ENCODE measurements around the gene LPP. TPM values are rescaled to one million over a fixed set of nuclear protein-coding genes. Genes with fewer than 3 reads are reported as not detected.

Gene LPP
- total RNA-seq, 1 experiment from 2014 or later: 264 TPM

- intact Hi-C loops (cut with micrococcal nuclease; ENCODE audit: unreplicated experiment): no loop called here
- TF ChIP-seq CTCF (IDR thresholded peaks at IDR 0.05; ENCODE audit: unreplicated experiment): no peak
- no TSS peak for BruUV-seq (replicated peaks)
- no peak overlapping the region for H3K27ac Mint-ChIP-seq (ENCODE audit: unreplicated experiment)
- DNase-seq: no peak
- CTCF ChIA-PET: no interaction called here
- H3K27me3 Mint-ChIP-seq (ENCODE audit: unreplicated experiment): no peaks in the 10 kb centered on the region
- peaks cover 8% of the 10 kb centered on the region for H3K4me1 Mint-ChIP-seq (ENCODE audit: low read depth, unreplicated experiment)
- H3K9me3 Mint-ChIP-seq (ENCODE audit: low read depth, unreplicated experiment): no peaks in the 10 kb centered on the region
- H3K4me3 Mint-ChIP-seq (ENCODE audit: low read depth, unreplicated experiment): no peak overlapping the region
- no peaks in the 10 kb centered on the region for H3K36me3 Mint-ChIP-seq (ENCODE audit: insufficient read depth, unreplicated experiment)
Measured at GRCh38 chr3:188595890-188596376, 442.0 kb downstream of the LPP start.

- intact Hi-C loops (cut with micrococcal nuclease; ENCODE audit: unreplicated experiment): no loop called here
- CTCF ChIA-PET: no interaction called here
- no peaks in the 10 kb centered on the region for H3K36me3 Mint-ChIP-seq (ENCODE audit: insufficient read depth, unreplicated experiment)
- DNase-seq: no peak
- no peaks in the 10 kb centered on the region for H3K9me3 Mint-ChIP-seq (ENCODE audit: low read depth, unreplicated experiment)
- H3K27me3 Mint-ChIP-seq (ENCODE audit: unreplicated experiment): no peaks in the 10 kb centered on the region
- H3K4me1 Mint-ChIP-seq (ENCODE audit: low read depth, unreplicated experiment): peaks cover 3% of the 10 kb centered on the region
- H3K27ac Mint-ChIP-seq (ENCODE audit: unreplicated experiment): no peak overlapping the region
- no TSS peak for BruUV-seq (replicated peaks)
- no peak for TF ChIP-seq CTCF (IDR thresholded peaks at IDR 0.05; ENCODE audit: unreplicated experiment)
- H3K4me3 Mint-ChIP-seq (ENCODE audit: low read depth, unreplicated experiment): no peak overlapping the region
Measured at GRCh38 chr3:188598894-188599293, 444.9 kb downstream of the LPP start.

GRCh38 chr3:188602111-188602510 is 448.2 kb downstream of the LPP start:
- no peak for TF ChIP-seq CTCF (IDR thresholded peaks at IDR 0.05; ENCODE audit: unreplicated experiment)
- no peak for DNase-seq
- Mint-ChIP-seq H3K4me1 (ENCODE audit: low read depth, unreplicated experiment) (no peaks in the 10 kb centered on the region), H3K27me3 (ENCODE audit: unreplicated experiment) (no peaks in the 10 kb centered on the region), H3K9me3 (ENCODE audit: low read depth, unreplicated experiment) (no peaks in the 10 kb centered on the region), H3K27ac (ENCODE audit: unreplicated experiment) (no peak overlapping the region), H3K36me3 (ENCODE audit: insufficient read depth, unreplicated experiment) (no peaks in the 10 kb centered on the region), H3K4me3 (ENCODE audit: low read depth, unreplicated experiment) (no peak overlapping the region)
- CTCF ChIA-PET: interaction anchor here (0.6 to 1.1 kb wide), 4 partner anchors 8 to 147 kb away, joined by 3 to 4 read pairs (median 3); no protein-coding TSS in a partner anchor
- intact Hi-C loops (cut with micrococcal nuclease; ENCODE audit: unreplicated experiment): no loop called here
- BruUV-seq (replicated peaks): no TSS peak

- H3K9me3 Mint-ChIP-seq (ENCODE audit: low read depth, unreplicated experiment): no peaks in the 10 kb centered on the region
- H3K4me1 Mint-ChIP-seq (ENCODE audit: low read depth, unreplicated experiment): no peaks in the 10 kb centered on the region
- intact Hi-C loops (cut with micrococcal nuclease; ENCODE audit: unreplicated experiment): no loop called here
- DNase-seq: no peak
- no peaks in the 10 kb centered on the region for H3K27me3 Mint-ChIP-seq (ENCODE audit: unreplicated experiment)
- H3K36me3 Mint-ChIP-seq (ENCODE audit: insufficient read depth, unreplicated experiment): no peaks in the 10 kb centered on the region
- no peak for TF ChIP-seq CTCF (IDR thresholded peaks at IDR 0.05; ENCODE audit: unreplicated experiment)
- no TSS peak for BruUV-seq (replicated peaks)
- no peak overlapping the region for H3K4me3 Mint-ChIP-seq (ENCODE audit: low read depth, unreplicated experiment)
- H3K27ac Mint-ChIP-seq (ENCODE audit: unreplicated experiment): no peak overlapping the region
- CTCF ChIA-PET: interaction anchor here (0.6 to 1.1 kb wide), 6 partner anchors 9 to 1183 kb away, joined by 3 to 4 read pairs (median 4); no protein-coding TSS in a partner anchor
Measured at GRCh38 chr3:188602620-188603019, 448.7 kb downstream of the LPP start.
